Fibroblast of gingiva (primary cell): Measurements from ENCODE around the gene CSK.
A peak's percentile ranks its signal among the peaks of the same experiment; 100 is the strongest.
"Not testable (repeated sequence)": the region's sequence is repeated elsewhere in the genome, so short reads cannot be mapped to it uniquely, and the experiment has no call there.

ENCODE experiments used
- DNase-seq: peaks from one replicate; pipeline ENCODE4 v3.0.0-alpha.2; 2011; ENCODE audit warnings: low read depth

The CSK gene

GRCh38 chr15:74781431-74782258, at the start of gene CSK:
Gene CSK (plus strand): TSS chr15:74782080. CDS start chr15:74798298, 16,218 bp downstream.
- peak; percentile 60 for DNase-seq

GRCh38 chr15:74732846-74733245, 49.0 kb upstream of the CSK start:
- no peak for DNase-seq

GRCh38 chr15:74733269-74733668, 48.6 kb upstream of the CSK start:
- no peak for DNase-seq

GRCh38 chr15:74735305-74735704, 46.6 kb upstream of the CSK start:
- no peak for DNase-seq

GRCh38 chr15:74738239-74738638, 43.6 kb upstream of the CSK start:
- not testable (repeated sequence) for DNase-seq

GRCh38 chr15:74742422-74742821, 39.5 kb upstream of the CSK start:
- no peak for DNase-seq

- DNase-seq = no peak
These were observed 35.5 kb upstream of the CSK start for GRCh38 chr15:74746389-74746788.

GRCh38 chr15:74748322-74748946, 33.4 kb upstream of the CSK start, which contains the start of gene CYP1A2:
Gene CYP1A2 (plus strand): TSS chr15:74748845. CDS start chr15:74749739, 894 bp downstream.
- DNase-seq = no peak

GRCh38 chr15:74749832-74750231, 32.0 kb upstream of the CSK start:
- no peak for DNase-seq

GRCh38 chr15:74750751-74751150, 31.1 kb upstream of the CSK start:
- no peak for DNase-seq

- no peak for DNase-seq
These were observed 29.9 kb upstream of the CSK start for GRCh38 chr15:74752011-74752410.

GRCh38 chr15:74752531-74752930, 29.3 kb upstream of the CSK start:
- DNase-seq = no peak

GRCh38 chr15:74754593-74755215, 27.2 kb upstream of the CSK start:
- no peak for DNase-seq

- DNase-seq = no peak
These were observed 23.1 kb upstream of the CSK start for GRCh38 chr15:74758736-74759135.

GRCh38 chr15:74762791-74763150, 19.1 kb upstream of the CSK start:
- no peak for DNase-seq

- DNase-seq = no peak
These were observed 18.5 kb upstream of the CSK start for GRCh38 chr15:74763416-74763815.

GRCh38 chr15:74767167-74768098, 14.4 kb upstream of the CSK start:
- DNase-seq = no peak

GRCh38 chr15:74768099-74768770, 13.6 kb upstream of the CSK start:
- DNase-seq = no peak

- DNase-seq = no peak
These were observed 13.0 kb upstream of the CSK start for GRCh38 chr15:74768771-74769342.

- DNase-seq = no peak
These were observed 12.3 kb upstream of the CSK start for GRCh38 chr15:74769463-74770025.
